ENCODE measurements around the gene CDIPT.

Gene CDIPT

GRCh38 chr16:29810699-29811169, 52.3 kb downstream of the CDIPT start:
- DNase-seq (ENCODE audit: low read depth in 3 of 3) = no peak

- no peak for DNase-seq (ENCODE audit: low read depth in 3 of 3)
Measured at GRCh38 chr16:29809850-29810698, 53.0 kb downstream of the CDIPT start.

GRCh38 chr16:29809031-29809747, 53.8 kb downstream of the CDIPT start:
- no peak for DNase-seq (ENCODE audit: low read depth in 3 of 3)
